ENCODE results near the gene CADM2.
A peak's percentile ranks its signal among the peaks of the same experiment; 100 is the strongest.

CADM2 gene

GRCh38 chr3:85355572-85355971, 396.8 kb downstream of the CADM2 start:
- Histone ChIP-seq H3K27me3 (ENCODE audit: insufficient read depth, low read length) (no peaks in the 10 kb centered on the region), H3K9ac (ENCODE audit: low read length) (no peak overlapping the region), H3K9me2 (ENCODE audit: low read depth, low read length) (no peaks in the 10 kb centered on the region), H3K4me2 (ENCODE audit: low read length) (no peak overlapping the region), H3K27ac (ENCODE audit: low read depth, low read length, poor library complexity, severe bottlenecking) (no peak overlapping the region), H3F3A (ENCODE audit: insufficient read depth, low read length) (no peaks in the 10 kb centered on the region), H3K9me3 (ENCODE audit: low read length) (no peaks in the 10 kb centered on the region), H3K36me3 (ENCODE audit: insufficient read depth, low read length) (no peaks in the 10 kb centered on the region), H2AFZ (ENCODE audit: low read length) (no peak overlapping the region), H3K4me3 (ENCODE audit: low read depth, low read length, poor library complexity, severe bottlenecking) (no peak overlapping the region), H4K20me1 (ENCODE audit: insufficient read depth, low read length) (no peaks in the 10 kb centered on the region), H3K4me1 (ENCODE audit: insufficient read depth, low read length, severe bottlenecking) (no peaks in the 10 kb centered on the region), H3K79me2 (ENCODE audit: insufficient read depth, low read length) (no peaks in the 10 kb centered on the region)
- TF ChIP-seq EZH2 (IDR thresholded peaks at IDR 0.05; ENCODE audit: borderline replicate concordance, low read length), result no peak
- TF ChIP-seq CTCF (IDR thresholded peaks at IDR 0.05; ENCODE audit: low read length), result no peak

DNA sequence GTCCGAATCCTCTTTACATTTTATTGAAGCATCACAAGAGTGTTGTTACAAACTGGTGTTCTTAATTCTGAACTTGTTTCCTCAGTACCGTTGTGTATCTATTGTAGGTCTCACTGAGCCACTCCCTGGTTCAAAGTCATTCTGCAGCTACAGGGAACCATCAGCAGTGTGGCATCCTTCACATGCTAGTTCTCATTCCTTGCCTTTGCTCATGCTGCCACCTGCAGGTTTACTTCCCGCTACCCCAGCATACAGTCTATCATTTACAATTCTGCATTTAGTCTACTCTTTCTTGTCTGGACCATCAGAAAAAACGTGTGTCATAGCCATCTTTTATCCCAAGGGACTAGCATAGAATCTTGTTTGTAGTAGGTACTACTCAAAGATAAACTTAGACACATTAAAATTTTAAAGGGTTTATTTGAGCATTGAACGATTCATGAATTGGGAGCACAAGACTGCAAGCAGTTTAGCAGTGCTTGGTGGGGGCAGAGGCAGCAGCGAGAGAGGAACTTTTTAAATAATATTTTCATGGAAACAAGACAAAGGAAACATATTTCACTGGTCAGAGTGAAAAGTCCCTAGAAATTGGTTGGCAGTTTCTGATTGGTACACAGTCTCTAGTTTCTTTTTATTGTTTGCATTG, 402.1 kb downstream of the CADM2 start:
- no peaks in the 10 kb centered on the region for H3K4me1 ChIP-seq (ENCODE audit: insufficient read depth, low read length, severe bottlenecking)
- H3K9ac ChIP-seq (ENCODE audit: low read length), result no peak overlapping the region
- H3K9me3 ChIP-seq (ENCODE audit: low read length), result no peaks in the 10 kb centered on the region
- H2AFZ ChIP-seq (ENCODE audit: low read length), result no peak overlapping the region
- no peaks in the 10 kb centered on the region for H3K36me3 ChIP-seq (ENCODE audit: insufficient read depth, low read length)
- no peaks in the 10 kb centered on the region for H3F3A ChIP-seq (ENCODE audit: insufficient read depth, low read length)
- no peaks in the 10 kb centered on the region for H3K79me2 ChIP-seq (ENCODE audit: insufficient read depth, low read length)
- no peak overlapping the region for H3K4me3 ChIP-seq (ENCODE audit: low read depth, low read length, poor library complexity, severe bottlenecking)
- no peaks in the 10 kb centered on the region for H4K20me1 ChIP-seq (ENCODE audit: insufficient read depth, low read length)
- no peaks in the 10 kb centered on the region for H3K9me2 ChIP-seq (ENCODE audit: low read depth, low read length)
- no peaks in the 10 kb centered on the region for H3K27me3 ChIP-seq (ENCODE audit: insufficient read depth, low read length)
- peak; percentile 70 for TF ChIP-seq CTCF (IDR thresholded peaks at IDR 0.05; ENCODE audit: low read length)
- TF ChIP-seq EZH2 (IDR thresholded peaks at IDR 0.05; ENCODE audit: borderline replicate concordance, low read length), result no peak
- H3K4me2 ChIP-seq (ENCODE audit: low read length), result no peak overlapping the region
- no peak overlapping the region for H3K27ac ChIP-seq (ENCODE audit: low read depth, low read length, poor library complexity, severe bottlenecking)

- H3K4me1 ChIP-seq (ENCODE audit: insufficient read depth, low read length, severe bottlenecking), result no peaks in the 10 kb centered on the region
- H3K36me3 ChIP-seq (ENCODE audit: insufficient read depth, low read length), result no peaks in the 10 kb centered on the region
- no peak overlapping the region for H3K9ac ChIP-seq (ENCODE audit: low read length)
- H3K4me2 ChIP-seq (ENCODE audit: low read length), result no peak overlapping the region
- H3K27ac ChIP-seq (ENCODE audit: low read depth, low read length, poor library complexity, severe bottlenecking), result no peak overlapping the region
- H3K27me3 ChIP-seq (ENCODE audit: insufficient read depth, low read length), result no peaks in the 10 kb centered on the region
- H3F3A ChIP-seq (ENCODE audit: insufficient read depth, low read length), result no peaks in the 10 kb centered on the region
- H3K79me2 ChIP-seq (ENCODE audit: insufficient read depth, low read length), result no peaks in the 10 kb centered on the region
- no peak overlapping the region for H3K4me3 ChIP-seq (ENCODE audit: low read depth, low read length, poor library complexity, severe bottlenecking)
- no peaks in the 10 kb centered on the region for H4K20me1 ChIP-seq (ENCODE audit: insufficient read depth, low read length)
- H3K9me3 ChIP-seq (ENCODE audit: low read length), result no peaks in the 10 kb centered on the region
- no peak overlapping the region for H2AFZ ChIP-seq (ENCODE audit: low read length)
- no peaks in the 10 kb centered on the region for H3K9me2 ChIP-seq (ENCODE audit: low read depth, low read length)
- no peak for TF ChIP-seq CTCF (IDR thresholded peaks at IDR 0.05; ENCODE audit: low read length)
- TF ChIP-seq EZH2 (IDR thresholded peaks at IDR 0.05; ENCODE audit: borderline replicate concordance, low read length), result no peak
Measured at GRCh38 chr3:85364296-85364909, 405.6 kb downstream of the CADM2 start.
